K562 (cell line): ENCODE measurements around the gene MVB12B.

Source experiments
- HCFC1 ChIP-seq: IDR thresholded peaks from 2 replicates; pipeline ENCODE4 v1.6.1; 2012; ENCODE audit warnings: low read depth, low read length, improper control_type of control experiment
- KAT8 ChIP-seq: fragments of 450-650 bp; IDR thresholded peaks from 2 replicates; pipeline ENCODE4 v1.6.1; 2016; ENCODE audit warnings: low read depth, mild to moderate bottlenecking
- U2AF2 ChIP-seq: fragments of 200-400 bp; formaldehyde crosslinking; optimal IDR thresholded peaks from 2 replicates; pipeline ENCODE3; 2017; ENCODE audit warnings: low read depth, mild to moderate bottlenecking, low read length

GRCh38 chr9:126511411-126511810 is 184.8 kb downstream of the MVB12B start:
- no peak for TF ChIP-seq HCFC1
- no peak for TF ChIP-seq U2AF2
- no peak for TF ChIP-seq KAT8
